HG02840 (cell line): ENCODE results near the gene SLC10A3.

Experiments used
- ATAC-seq: cut with Tn5 transposase; IDR thresholded peaks from one replicate; pipeline ENCODE4 v1.9.1; 2021; ENCODE audit warnings: mild to moderate bottlenecking, moderate library complexity, moderate number of reproducible peaks; ENCODE audit not compliant: unreplicated experiment, low FRiP score

SLC10A3 gene, protein sequence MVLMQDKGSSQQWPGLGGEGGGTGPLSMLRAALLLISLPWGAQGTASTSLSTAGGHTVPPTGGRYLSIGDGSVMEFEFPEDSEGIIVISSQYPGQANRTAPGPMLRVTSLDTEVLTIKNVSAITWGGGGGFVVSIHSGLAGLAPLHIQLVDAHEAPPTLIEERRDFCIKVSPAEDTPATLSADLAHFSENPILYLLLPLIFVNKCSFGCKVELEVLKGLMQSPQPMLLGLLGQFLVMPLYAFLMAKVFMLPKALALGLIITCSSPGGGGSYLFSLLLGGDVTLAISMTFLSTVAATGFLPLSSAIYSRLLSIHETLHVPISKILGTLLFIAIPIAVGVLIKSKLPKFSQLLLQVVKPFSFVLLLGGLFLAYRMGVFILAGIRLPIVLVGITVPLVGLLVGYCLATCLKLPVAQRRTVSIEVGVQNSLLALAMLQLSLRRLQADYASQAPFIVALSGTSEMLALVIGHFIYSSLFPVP

DNA sequence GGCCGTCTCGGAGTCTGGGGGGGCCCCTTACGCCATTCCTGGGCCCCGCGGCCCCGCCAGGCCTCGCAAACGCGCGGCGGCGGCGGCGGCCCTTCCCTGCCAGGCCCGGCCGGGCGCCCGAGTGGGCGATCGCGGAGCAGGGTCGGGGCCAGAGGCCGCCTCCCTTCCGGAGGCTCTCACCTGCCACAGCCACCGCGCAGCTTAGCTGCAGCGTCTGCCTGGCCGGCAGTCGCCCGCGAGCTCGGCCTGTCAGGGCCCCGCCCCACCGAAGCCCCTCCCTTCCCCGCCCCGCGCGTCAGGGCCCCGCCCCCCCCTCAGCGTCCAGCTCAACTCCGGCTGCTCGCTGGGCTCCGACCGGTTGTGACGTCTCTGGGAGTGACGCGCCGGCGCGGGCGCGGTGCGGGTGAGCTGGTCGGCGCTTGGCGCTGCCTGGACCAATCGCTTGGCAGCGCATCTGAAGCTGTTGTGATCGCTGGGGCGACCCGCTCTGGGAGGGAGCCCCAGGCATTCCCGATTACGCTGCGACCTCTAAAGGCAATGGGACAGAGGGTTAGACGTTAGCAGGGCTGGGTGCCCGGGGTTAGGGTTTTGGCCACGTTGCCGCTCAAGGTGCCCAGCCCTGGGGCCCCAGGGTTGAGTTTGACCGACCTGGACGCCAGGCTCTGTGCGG, at the start of gene SLC10A3:
Gene SLC10A3 (minus strand): TSS at position 216 of the 670 bp plus-strand sequence. CDS start 1,689 bp downstream, outside the sequence.
- ATAC-seq = peak; percentile 71

DNA sequence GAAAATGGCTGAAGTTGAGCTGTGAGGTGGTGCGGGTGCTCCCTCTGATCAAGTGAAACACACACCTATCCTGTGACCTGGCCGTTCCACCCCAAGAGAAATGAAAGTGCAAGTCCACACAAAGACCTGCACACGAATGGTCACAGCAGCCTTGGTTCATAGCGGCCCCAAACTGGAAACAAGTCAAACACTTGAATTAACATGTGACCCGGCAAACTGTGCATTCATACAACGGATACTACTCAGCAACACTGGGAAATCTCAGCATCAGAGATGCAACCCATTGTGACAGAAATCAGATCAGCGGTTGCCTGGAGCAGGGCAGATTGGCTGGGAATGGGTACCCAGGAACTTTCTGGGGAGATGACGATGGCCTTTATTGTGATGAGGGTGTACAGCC, 48.6 kb upstream of the SLC10A3 start:
- ATAC-seq = no peak

DNA sequence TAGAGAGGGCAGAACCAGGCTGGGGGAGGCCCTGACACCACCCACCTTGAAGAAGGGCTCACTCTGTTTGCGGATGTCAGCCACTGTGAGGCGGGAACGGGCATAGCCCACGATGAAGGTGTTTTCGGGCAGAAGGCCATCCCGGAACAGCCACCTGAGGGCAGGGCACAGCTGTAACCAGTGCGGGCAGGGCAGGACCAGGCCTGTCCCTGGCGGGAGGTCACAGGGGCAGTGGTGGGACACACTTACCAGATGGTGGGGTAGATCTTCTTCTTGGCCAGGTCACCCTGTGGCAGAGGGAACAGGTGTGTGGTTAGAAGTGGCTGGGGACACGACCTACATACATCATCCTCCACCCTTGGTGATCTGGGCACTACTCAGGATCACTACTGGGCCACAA, 45.5 kb upstream of the SLC10A3 start:
- no peak for ATAC-seq

DNA sequence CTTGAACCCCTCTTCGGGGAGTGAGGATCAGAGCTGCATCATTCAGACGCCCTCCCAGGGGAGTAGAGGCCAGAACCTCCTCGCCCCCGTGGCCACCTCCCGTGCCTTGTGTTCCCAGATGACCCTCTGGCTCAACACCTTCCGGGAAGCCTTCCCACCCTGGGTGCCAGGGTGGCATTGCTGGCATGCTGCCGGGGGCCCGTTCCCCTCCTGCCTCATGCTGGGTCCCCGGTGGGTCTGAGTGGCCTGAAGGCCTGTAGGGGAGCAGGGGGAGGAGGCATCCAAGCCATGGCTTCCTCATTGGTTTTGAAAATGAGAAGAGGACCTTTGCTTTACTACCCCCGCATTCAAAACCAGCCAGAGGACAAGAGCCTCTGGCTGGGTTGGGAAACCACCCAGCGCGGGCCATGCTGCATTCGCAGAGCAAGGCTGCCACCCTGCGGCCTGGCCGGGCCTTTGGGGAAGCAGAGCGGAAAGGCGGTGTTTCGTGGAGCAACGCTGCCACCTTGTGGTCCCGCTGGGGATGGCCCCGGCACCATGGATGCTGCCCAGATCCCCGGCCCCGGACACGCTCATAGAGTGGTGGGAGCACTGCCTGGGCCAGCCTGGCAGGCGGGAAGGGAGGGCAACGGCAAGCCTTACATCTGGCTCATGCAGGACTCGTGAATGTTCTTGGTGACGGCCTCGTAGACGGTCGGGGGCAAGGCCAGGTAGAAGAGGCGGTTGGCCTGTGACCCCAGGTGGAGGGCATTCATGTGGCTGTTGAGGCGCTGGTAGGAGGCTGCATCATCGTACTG, 44.3 kb upstream of the SLC10A3 start:
- peak; percentile 81 for ATAC-seq

DNA sequence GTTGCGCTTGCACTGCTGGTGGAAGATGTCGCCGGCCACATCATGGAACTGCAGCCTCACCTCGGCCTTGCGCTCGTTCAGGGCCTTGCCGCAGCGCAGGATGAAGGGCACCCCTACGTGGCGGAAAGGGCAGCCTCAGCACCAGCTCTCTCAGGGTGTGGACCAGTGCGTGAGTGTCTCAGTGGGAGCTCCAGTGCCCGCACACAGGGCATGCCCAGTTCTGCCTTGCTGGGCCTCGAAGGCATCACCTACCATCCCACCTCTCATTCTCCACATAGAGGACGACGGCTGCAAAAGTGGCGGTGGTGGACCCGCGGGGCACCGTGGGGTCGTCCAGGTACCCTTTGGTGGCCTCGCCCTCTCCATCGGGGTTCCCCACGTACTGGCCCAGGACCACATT, 42.3 kb upstream of the SLC10A3 start:
- no peak for ATAC-seq

DNA sequence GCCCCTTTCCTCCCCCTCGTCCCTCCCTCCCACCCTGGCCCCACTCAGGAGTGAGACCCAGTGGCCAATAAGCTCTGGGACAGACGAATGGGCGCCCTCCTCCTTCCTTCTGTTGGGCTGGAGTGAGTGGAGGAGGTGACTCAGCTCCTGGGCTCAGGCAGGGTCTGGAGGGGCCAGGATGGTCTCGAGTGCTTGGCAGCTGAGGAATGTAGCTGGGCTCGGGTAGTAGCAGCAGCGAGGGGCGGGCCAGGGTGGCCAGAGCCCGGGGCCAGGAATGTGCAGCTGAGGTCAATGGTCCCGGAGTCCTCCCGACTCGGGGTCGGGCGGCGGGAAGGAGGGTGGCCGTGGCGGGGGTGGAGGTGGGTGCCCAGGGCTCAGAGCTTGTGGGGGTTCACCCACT, 41.2 kb upstream of the SLC10A3 start:
- no peak for ATAC-seq

DNA sequence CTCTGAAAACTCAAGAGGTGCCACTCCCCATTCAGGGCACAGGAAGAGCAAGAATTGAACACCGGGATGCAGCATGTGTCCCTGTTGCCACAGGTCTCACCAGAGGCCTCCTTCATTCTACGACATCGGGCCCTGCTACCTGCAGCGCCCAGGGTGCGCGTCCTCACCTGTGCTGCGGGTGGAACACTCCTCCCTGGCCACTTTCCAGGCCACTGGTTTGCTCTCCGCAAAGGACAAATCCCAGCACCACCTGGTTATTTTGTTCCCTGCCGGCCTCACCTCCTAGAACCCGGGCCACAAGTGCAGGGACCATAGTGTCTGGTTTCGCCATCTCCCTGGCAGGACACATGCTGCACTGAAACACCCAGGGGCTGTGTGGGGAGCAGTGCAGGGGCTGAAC, 39.9 kb upstream of the SLC10A3 start:
- no peak for ATAC-seq

DNA sequence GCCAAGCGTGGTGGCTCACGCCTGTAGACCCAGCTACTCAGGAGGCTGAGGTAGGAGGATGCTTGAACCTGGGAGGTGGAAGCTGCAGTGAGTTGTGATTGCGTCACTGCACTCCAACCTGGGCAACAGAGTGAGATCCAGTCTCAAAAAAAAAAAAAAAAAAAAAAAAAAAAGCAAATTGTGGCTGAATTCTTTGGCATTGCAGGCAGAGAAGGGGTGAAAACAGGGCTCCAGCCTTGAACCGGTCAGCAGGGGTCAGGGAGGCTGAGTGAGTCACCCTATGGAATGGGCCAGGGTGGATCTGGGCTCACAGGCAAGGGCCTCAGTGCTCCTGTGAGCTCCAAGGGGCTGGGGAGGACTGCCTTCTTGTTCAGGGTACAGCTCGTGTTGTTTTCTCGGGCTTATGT, 38.8 kb upstream of the SLC10A3 start:
- ATAC-seq = no peak

DNA sequence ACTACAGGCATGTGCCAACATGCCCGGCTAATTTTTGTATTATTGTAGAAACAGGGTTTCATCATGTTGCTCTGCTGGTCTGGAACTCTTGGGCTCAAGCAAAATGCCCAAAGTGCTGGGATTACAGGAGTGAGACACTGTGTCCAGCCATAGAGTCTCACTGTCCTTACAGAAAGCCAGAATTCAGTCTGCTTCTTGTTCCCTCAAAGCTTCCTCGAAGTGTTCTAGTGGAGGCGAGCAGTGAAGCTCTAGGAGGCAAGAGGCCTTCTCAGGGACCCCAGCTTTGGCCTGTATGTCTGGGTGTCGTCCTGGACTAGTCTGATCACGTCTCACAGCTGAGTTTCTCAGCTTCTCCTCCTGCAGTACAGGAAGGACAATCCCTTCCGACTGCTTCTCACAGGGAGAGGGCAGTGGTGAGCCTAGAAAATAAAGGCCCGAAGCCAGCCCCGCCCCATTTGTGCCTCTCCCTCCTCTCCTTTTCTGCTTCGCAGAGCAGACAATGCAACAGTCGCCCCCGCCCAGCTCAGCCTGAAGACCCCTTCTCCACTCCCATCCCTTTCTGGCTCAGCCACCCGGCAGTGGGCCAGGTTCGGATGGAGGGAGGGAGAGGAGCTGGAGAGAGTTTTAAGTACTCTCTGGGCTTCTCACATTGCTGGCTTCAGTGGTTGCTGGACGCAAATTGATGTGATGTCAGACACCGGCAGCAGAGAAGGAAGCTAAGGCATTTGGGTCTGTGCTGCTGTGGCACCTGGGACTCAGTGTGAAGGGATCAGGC, 36.7 kb upstream of the SLC10A3 start:
- peak; percentile 64 for ATAC-seq

DNA sequence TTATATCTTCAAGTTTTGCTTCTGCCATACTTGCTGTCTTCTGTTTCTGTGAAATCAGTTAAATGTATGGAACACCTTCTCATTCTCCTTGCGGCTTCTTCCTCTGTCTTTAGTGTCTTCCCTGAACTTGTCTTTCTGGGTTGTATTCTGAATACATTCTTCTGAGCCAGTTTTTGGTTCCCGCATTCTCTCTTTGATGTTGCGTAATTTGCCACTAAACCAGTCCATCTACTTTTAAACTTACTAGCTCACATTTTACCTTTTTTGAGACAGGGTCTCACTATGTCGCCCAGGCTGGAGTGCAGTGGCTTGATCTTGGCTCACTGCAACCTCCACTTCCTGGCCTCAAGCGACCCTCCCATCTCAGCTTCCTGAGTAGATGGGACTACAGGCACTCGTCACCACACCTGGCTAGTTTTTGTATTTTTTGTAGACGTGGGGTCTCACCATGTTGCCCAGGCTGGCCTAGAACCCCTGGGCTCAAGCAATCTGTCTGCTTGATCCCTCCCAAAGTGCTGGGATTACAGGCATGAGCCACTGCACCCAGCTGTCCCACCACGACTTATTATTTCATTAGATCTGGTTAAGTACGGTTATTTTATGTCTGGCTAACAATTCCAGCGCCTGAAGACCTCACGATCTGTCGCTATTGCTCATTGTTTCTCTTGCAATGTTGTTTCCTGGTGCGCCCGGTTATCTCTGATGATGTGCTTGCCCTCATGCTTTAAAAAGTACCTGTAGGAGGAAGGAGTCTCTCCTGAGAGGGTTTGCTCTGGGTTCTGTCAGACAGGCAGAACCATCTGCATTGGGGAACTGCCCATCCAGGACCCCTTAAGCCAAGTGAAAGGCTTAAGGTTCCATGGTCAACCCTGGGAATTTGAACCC, 35.4 kb upstream of the SLC10A3 start:
- no peak for ATAC-seq

DNA sequence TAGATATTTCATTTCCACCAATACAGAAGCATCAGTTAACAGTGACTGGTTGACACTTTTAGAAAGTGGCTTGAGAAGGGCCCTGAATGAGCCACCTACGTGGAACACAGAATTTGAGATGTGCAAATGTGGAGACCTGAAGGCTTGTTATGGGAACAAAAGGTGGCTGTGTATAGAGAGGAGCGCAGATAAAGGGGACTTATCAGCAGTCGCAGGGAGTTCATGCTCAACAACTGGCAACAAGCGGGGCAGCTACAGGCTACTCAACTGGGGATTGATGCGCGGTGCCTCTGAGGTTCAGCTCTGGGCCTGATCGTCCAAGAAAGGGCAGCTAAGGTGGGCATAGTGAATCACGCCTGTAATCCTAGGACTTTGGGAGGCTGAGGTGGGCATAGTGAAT, 29.0 kb upstream of the SLC10A3 start:
- no peak for ATAC-seq

DNA sequence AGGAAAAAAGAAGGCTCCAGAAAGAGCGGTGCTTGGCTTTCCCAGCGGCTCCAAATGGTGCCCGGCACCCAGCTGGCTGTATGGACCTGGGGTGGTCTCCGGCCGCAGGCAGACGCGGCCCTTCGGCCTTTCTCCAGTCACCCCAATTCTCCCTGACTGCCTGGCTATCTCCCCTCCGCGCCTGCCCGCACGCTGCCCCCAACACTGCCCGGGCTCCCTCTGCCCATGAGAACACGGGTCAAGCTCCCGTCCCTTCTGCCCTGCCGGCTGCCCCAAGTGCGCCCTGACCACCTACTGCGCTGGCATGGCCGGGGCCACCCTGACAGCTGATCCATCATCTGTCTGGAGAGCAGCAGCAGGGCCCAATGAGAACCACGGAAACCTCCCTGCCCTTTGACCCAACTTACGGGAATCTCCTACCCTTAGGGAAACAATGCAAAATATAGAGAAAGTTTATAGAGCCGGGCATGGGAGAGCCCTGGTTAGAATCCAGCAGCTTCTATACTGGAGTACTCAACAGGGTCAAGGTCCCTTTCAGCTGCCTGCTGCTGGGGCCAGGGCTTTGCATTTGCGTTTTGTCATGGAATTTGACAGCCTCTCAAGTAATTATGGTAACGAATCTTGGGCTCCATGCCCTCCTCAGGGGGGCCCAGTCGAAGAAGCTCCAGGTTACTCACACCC, 26.8 kb upstream of the SLC10A3 start:
- no peak for ATAC-seq

DNA sequence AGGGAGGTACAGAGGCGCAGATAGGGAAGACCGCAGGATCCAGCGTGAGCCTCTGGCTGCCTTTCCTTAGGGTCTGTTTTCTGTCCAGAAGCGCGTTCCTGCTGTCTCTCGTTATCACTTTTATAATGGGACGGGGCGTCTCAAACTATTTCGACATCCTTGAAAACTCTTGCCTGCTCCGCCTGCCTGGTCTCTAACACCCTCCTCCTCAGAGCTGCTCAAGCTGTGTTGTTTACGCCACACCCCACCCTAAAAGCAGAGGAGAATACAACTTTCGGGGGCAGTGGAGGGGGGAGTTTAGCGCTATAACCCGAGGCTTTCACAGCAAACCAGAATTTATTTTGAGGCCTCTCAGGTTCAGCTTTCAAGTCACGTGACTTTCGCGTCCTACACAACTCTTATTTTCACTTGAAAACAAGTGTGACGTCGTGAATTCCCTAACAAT, 26.2 kb upstream of the SLC10A3 start:
- ATAC-seq = no peak

DNA sequence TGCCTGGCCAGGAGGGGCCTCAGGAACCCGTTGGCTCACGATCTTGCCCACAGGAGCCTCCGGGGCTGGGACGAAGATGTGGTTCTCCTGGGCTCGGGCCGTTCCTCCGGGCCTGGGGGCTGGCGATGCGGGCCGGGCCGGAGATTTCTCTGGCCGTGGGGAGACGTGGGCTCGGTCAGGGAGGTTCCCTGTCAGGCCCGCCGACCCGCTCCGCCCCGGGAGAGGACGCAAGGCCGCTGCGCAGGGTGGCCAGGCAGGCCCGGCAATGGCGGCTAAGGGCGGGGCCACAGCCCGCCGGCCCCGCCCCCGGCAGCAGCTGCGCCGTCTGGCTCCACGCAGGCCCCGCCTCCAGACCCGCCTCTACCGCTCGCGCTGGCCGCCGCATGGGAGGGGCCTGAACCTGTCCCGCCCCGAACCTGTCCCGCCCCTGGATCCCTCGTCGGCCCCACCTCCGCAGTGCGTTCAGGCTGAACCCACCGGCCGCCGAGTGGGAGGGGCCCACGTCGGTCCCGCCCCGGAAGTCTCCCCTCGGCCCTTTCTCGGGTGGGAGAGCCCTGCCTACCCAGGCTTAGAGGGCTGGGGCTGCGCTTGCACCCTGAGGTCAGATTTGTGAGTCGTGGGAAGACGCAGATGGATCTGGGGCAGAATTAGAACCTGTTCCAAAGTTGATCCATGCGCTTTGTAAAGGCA, 25.7 kb upstream of the SLC10A3 start, which contains the start of gene FAM3A:
Gene FAM3A (minus strand): TSS at position 267 of the 690 bp plus-strand sequence. CDS start 460 bp downstream, outside the sequence.
- peak; percentile 85 for ATAC-seq

DNA sequence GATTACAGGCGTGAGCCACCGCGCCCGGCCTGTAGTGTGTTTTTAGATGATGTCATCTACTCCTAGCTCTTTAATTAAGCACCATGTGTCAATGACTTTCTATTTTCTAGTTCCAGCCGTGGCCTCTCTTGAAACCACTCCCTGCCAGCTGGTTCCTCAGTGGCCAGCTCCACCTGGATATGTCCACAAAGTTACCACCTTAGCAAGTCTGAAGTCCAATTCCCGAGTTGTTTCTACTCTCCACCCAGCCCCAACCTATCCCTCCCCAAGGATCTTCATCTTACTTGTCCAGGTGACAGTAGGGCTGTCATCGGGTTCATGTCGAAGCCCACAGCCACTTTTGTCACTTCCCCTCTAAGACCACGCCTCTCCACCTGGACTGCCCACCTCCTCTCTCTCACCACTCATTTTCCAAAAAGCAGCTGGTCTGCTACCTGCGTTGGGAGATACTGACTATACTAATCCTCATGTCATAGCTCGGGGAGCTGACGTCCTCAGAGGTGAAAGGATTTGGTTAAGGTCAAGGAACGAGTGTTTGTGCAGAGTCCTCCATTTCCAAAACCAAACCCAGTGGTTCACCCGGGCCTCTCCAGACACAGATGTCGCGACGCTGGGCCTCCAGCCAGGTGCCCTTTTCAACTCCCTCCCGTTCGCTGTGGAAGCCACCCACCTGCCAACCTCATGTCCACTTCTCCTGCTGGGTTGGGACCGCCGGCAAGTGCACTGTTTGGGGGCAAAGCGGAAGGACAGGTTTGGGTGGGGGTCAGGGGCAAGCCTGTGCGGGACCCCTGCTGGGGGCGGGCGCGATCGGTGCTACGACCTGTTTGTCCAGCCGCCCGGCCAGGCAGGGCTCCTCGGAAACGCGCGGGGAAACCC, 24.9 kb upstream of the SLC10A3 start:
- no peak for ATAC-seq

DNA sequence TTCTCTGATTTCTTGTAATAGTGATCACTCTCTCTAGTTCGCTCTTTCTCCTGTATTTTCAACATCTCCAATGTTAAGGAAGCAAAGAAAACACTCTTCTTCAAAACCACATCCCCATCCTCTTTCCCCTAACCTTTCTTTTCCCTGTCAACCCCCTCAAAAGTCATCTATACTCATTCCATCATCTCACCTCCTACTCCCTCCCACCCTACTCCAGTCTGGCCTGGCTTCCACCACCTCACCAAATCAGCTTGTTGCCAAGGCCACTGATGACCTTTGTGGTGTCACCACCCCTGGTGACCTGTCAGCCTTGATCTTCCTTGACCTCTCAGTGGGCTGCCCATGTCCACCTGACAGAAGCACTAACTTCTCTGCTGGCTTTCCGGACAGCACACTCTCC, 23.3 kb upstream of the SLC10A3 start:
- ATAC-seq = no peak
